Endothelial cell of umbilical vein (primary cell): ENCODE data around the gene NUDT3. TPM values are rescaled to one million over a fixed set of nuclear protein-coding genes. Genes with fewer than 3 reads are reported as not detected.

Experiments
- BruUV-seq: library from RNA; stranded (reverse); fragments of 400-500 nt; replicated peaks from 2 replicates; lab custom pipeline; 2021; lab: Mats Ljungman, UMichigan
- CTCF ChIA-PET: fragments of 300-600, 350-600 bp; sonication (Branson Sonifier 250); formaldehyde crosslinking; loops from one replicate; lab custom pipeline; 2021; ENCODE audit warnings: antibody characterized with exemption, inconsistent platforms; lab: Charles Lee
- POLR2A ChIA-PET: fragments of 300-600, 350-600 bp; sonication (Branson Sonifier 250); formaldehyde crosslinking; loops from one replicate; lab custom pipeline; 2021; ENCODE audit warnings: antibody characterized with exemption, inconsistent platforms; lab: Charles Lee
- DNase-seq: peaks from one replicate; pipeline ENCODE4 v3.0.0-alpha.2; 2011; ENCODE audit warnings: low read depth, low spot score
- FAIRE-seq: peaks from 2 replicates; lab custom pipeline; 2011; peaks lifted over from hg19 to GRCh38; lab: Jason Lieb, UNC
- H2AFZ ChIP-seq: 2 replicates; pipeline ENCODE4 v1.6.0; 2012; ENCODE audit warnings: low read depth, low read length, control low read depth, inconsistent platforms
- H3K27ac ChIP-seq: 2 replicates; pipeline ENCODE4 v1.5.1; 2011; ENCODE audit warnings: low read depth, mild to moderate bottlenecking, control low read depth, low read length, moderate library complexity; ENCODE audit not compliant: insufficient read depth
- H3K27me3 ChIP-seq, 2 experiments: 2 replicates each; pipeline versions ENCODE4 v1.6.0 to v1.6.1; 2011; ENCODE audit warnings: low read length in 2 of 2, mixed read lengths in 1 of 2; ENCODE audit not compliant: control insufficient read depth in 2 of 2, insufficient read depth in 2 of 2
- H3K36me3 ChIP-seq, 2 experiments: 2 replicates in 1 of 2; 3 replicates in 1 of 2; pipeline ENCODE4 v1.5.1; 2011; ENCODE audit warnings: low read length in 2 of 2, mild to moderate bottlenecking in 1 of 2, moderate library complexity in 1 of 2; ENCODE audit not compliant: control insufficient read depth in 2 of 2, insufficient read depth in 2 of 2; ENCODE audit errors: extremely low read depth in 1 of 2
- H3K4me1 ChIP-seq: 3 replicates; pipeline ENCODE4 v1.5.1; 2011; ENCODE audit warnings: mild to moderate bottlenecking, low read length; ENCODE audit not compliant: control insufficient read depth, insufficient read depth; ENCODE audit errors: extremely low read depth
- H3K4me2 ChIP-seq: 2 replicates; pipeline ENCODE4 v1.6.1; 2011; ENCODE audit warnings: low read length, control low read depth, mixed read lengths; ENCODE audit not compliant: insufficient read depth
- H3K4me3 ChIP-seq, 3 experiments: fragments of 200-600 bp in 1 of 3; sonication (generic), shearing (Covaris generic) in 1 of 3; replicated peaks in 1 of 3; 2 replicates each; pipeline ENCODE4 v1.5.1; 2011 to 2016; ENCODE audit warnings: control low read depth in 3 of 3, low read length in 3 of 3, mild to moderate bottlenecking in 2 of 3, inconsistent platforms in 1 of 3, low read depth in 1 of 3, moderate library complexity in 1 of 3; ENCODE audit not compliant: insufficient read depth in 1 of 3
- H3K79me2 ChIP-seq: 2 replicates; pipeline ENCODE4 v1.6.0; 2012; ENCODE audit warnings: low read length, inconsistent platforms; ENCODE audit not compliant: control insufficient read depth, insufficient read depth
- H3K9ac ChIP-seq: replicated peaks from 2 replicates; pipeline ENCODE3; 2011; ENCODE audit warnings: low read length, control low read depth; ENCODE audit not compliant: insufficient read depth; ENCODE audit errors: extremely low read depth
- H3K9me1 ChIP-seq: replicated peaks from 3 replicates; pipeline ENCODE4 v1.6.0; 2011; ENCODE audit warnings: mild to moderate bottlenecking, low read length; ENCODE audit not compliant: control insufficient read depth, insufficient read depth; ENCODE audit errors: extremely low read depth
- H3K9me3 ChIP-seq: replicated peaks from 2 replicates; pipeline ENCODE4 v1.5.1; 2012; ENCODE audit warnings: low read length, inconsistent platforms; ENCODE audit not compliant: control insufficient read depth, insufficient read depth
- H4K20me1 ChIP-seq: replicated peaks from 2 replicates; pipeline ENCODE3; 2011; ENCODE audit warnings: mild to moderate bottlenecking, low read length; ENCODE audit not compliant: control insufficient read depth, insufficient read depth; ENCODE audit errors: extremely low read depth
- FOS ChIP-seq: IDR thresholded peaks from 2 replicates; pipeline ENCODE4 v1.6.1; 2011; ENCODE audit warnings: mild to moderate bottlenecking, low read length, moderate library complexity, borderline replicate concordance; ENCODE audit not compliant: insufficient read depth
- GATA2 ChIP-seq: IDR thresholded peaks from 2 replicates; pipeline ENCODE4 v1.7.0; 2011; ENCODE audit warnings: low read depth, mild to moderate bottlenecking, moderate library complexity, mixed read lengths, low read length; ENCODE audit not compliant: insufficient read length, insufficient read depth
- JUN ChIP-seq: IDR thresholded peaks from 2 replicates; pipeline ENCODE4 v1.6.1; 2011; ENCODE audit warnings: borderline replicate concordance, low read depth; ENCODE audit not compliant: insufficient read length, insufficient read depth
- MYC ChIP-seq: IDR thresholded peaks from one replicate; pipeline ENCODE4 v1.6.1; 2011; ENCODE audit warnings: mild to moderate bottlenecking, low read depth, low read length
- dilution Hi-C: fragments of 300-500 bp; cut with MboI; formaldehyde crosslinking; loops from one replicate; pipeline ENCODE4 v1.15.0; 2019; ENCODE audit warnings: low sequenced_read_pairs; ENCODE audit not compliant: extremely low pct_ligation_motif_present
- intact Hi-C: fragments of 100-400 bp; cut with micrococcal nuclease; formaldehyde crosslinking; loops from one replicate; pipeline ENCODE4 v1.10.0; 2022
- polyA plus RNA-seq, 4 experiments: library from polyadenylated mRNA; depleted of rRNA in 3 of 4; stranded (reverse) in 3 of 4; unstranded in 1 of 4; fragments of >200 nt; gene quantifications; 2 replicates each; pipeline versions ENCODE4 v1.2.1 to v1.2.3, GENCODE V29; 2011 to 2012; ENCODE audit warnings: missing spikeins in 1 of 4
- total RNA-seq: library from RNA; stranded (reverse); gene quantifications from 2 replicates; pipeline ENCODE4 v1.2.3, GENCODE V29; 2021
- TF ChIP-seq, protein P1 (sequence below), 2 donors: IDR thresholded peaks; 1 replicate in 1 of 2; 2 replicates in 1 of 2; pipeline ENCODE4 v1.5.1; 2011; ENCODE audit warnings: low read length in 2 of 2, mild to moderate bottlenecking in 2 of 2, moderate library complexity in 2 of 2, control low read depth in 1 of 2, inconsistent platforms in 1 of 2, low read depth in 1 of 2; ENCODE audit not compliant: insufficient read depth in 1 of 2; ENCODE audit errors: extremely low read depth in 1 of 2
- TF ChIP-seq, protein P2 (sequence below): IDR thresholded peaks from 2 replicates; pipeline ENCODE4 v1.6.1; 2011; ENCODE audit not compliant: insufficient read depth, insufficient read length

NUDT3 gene
- total and polyA plus RNA-seq, 2 donors (not counting 3 experiments of a cell fraction or from before 2014, with no cell fraction given), result 11.9 to 30.9 TPM

DNA sequence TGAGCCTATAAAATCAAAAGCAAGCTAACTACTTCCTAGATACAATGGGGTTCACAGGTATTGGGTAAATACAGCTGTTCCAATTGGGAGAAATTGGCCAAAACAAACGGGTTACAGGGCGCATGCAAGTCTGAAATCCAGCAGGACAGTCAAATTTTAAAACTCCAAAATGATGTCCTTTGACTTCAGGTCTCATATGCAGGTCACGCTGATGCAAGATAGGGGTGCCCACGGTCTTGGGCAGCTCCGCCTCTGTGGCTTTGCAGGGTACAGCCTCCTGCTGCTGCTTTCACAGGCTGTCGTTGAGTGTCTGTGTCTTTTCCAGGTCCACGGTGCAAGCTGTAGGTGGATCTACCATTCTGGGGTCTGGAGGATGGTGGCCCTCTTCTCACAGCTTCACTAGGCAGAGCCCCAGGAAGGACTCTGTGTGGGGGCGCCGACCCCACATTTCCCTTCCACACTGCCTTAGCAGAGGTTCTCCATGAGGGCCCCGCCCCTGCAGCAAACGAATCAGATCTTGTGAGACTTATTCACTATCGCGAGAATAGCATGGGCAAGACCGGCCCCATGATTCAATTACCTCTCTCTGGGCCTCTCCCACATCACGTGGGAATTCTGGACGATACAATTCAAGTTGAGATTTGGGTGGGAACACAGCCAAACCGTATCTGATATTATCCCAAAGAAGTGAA lies 131.7 kb downstream of the NUDT3 start:
- dilution Hi-C loops, result no loop called here
- ChIA-PET CTCF (interaction anchor here (1.6 kb wide), 1 partner anchor 154 kb away, joined by 6 read pairs; no protein-coding TSS in a partner anchor), POLR2A (no interaction called here)
- FAIRE-seq (no peak), DNase-seq (no peak)
- Histone ChIP-seq H3K79me2 (no peaks in the 10 kb centered on the region), H3K27me3 (no peaks in the 10 kb centered on the region), H3K36me3 (no peaks in the 10 kb centered on the region), H3K4me2 (no peak overlapping the region), H3K4me3 (no peak overlapping the region), H3K9me1 (no peaks in the 10 kb centered on the region), H3K27ac (no peak overlapping the region), H3K9ac (no peak overlapping the region), H3K9me3 (no peaks in the 10 kb centered on the region), H3K4me1 (no peaks in the 10 kb centered on the region), H4K20me1 (no peaks in the 10 kb centered on the region), H2AFZ (no peak overlapping the region)
- no peak for TF ChIP-seq JUN
- TF ChIP-seq MYC, result no peak
- TF ChIP-seq, protein P1, sequence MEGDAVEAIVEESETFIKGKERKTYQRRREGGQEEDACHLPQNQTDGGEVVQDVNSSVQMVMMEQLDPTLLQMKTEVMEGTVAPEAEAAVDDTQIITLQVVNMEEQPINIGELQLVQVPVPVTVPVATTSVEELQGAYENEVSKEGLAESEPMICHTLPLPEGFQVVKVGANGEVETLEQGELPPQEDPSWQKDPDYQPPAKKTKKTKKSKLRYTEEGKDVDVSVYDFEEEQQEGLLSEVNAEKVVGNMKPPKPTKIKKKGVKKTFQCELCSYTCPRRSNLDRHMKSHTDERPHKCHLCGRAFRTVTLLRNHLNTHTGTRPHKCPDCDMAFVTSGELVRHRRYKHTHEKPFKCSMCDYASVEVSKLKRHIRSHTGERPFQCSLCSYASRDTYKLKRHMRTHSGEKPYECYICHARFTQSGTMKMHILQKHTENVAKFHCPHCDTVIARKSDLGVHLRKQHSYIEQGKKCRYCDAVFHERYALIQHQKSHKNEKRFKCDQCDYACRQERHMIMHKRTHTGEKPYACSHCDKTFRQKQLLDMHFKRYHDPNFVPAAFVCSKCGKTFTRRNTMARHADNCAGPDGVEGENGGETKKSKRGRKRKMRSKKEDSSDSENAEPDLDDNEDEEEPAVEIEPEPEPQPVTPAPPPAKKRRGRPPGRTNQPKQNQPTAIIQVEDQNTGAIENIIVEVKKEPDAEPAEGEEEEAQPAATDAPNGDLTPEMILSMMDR (IDR thresholded peaks at IDR 0.05; ENCODE audit: extremely low read depth in 1 of 2, insufficient read depth in 1 of 2, low read depth in 1 of 2, low read length in 2 of 2), result no peak
- intact Hi-C loops, result no loop called here
- BruUV-seq, result no TSS peak

DNA sequence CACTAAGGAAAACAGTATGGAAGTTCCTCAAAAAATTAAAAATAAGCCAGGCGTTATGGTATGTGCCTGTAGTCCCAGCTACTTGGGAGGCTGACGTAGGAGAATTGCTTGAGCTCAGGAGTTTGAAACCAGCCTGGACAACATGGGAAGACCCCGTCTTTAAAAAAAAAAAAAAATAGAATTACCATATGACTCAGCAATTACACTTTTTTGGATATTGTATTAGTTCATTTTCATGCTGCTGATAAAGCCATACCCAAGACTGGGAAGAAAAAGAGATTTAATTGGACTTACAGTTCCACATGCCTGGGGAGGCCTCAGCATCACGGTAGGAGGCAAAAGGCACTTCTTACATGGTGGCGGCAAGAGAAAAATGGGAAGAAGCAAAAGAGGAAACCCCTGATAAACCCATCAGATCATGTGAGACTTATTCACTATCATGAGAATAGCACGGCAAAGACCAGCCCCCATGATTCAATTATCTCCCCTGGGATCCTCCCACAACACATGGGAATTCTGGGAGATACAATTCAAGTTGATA lies 132.9 kb downstream of the NUDT3 start:
- Histone ChIP-seq H3K9ac (no peak overlapping the region), H4K20me1 (no peaks in the 10 kb centered on the region), H3K79me2 (no peaks in the 10 kb centered on the region), H3K27ac (no peak overlapping the region), H3K9me3 (no peaks in the 10 kb centered on the region), H3K4me2 (no peak overlapping the region), H3K4me1 (no peaks in the 10 kb centered on the region), H3K9me1 (no peaks in the 10 kb centered on the region), H3K36me3 (no peaks in the 10 kb centered on the region), H3K4me3 (no peak overlapping the region), H3K27me3 (no peaks in the 10 kb centered on the region), H2AFZ (no peak overlapping the region)
- POLR2A ChIA-PET, result no interaction called here
- BruUV-seq, result no TSS peak
- TF ChIP-seq, protein P1 (IDR thresholded peaks at IDR 0.05; ENCODE audit: extremely low read depth in 1 of 2, insufficient read depth in 1 of 2, low read depth in 1 of 2, low read length in 2 of 2), result no peak
- TF ChIP-seq JUN (no peak), MYC (no peak), GATA2 (no peak), FOS (no peak)
- TF ChIP-seq, protein P2, sequence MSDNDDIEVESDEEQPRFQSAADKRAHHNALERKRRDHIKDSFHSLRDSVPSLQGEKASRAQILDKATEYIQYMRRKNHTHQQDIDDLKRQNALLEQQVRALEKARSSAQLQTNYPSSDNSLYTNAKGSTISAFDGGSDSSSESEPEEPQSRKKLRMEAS, result no peak
- intact Hi-C loops (no loop called here), dilution Hi-C loops (no loop called here)
- no peak for DNase-seq
- CTCF ChIA-PET, result interaction anchor here (0.6 to 1.6 kb wide), 2 partner anchors 96 to 155 kb away, joined by 3 to 6 read pairs; no protein-coding TSS in a partner anchor
- no peak for FAIRE-seq
